Activated CD8-positive, alpha-beta memory T cell treated with anti-CD3 and anti-CD28 coated beads, Interleukin-2, amount 50 U/mL, for 1 hour (primary cell): Measurements from ENCODE around the gene CYP24A1.
"Not testable (repeated sequence)": the region's sequence is repeated elsewhere in the genome, so short reads cannot be mapped to it uniquely, and the experiment has no call there.

Source experiments
- DNase-seq: peaks from one replicate; pipeline ENCODE4 v3.0.0-alpha.2; 2020; ENCODE audit errors: extremely low read depth

Gene CYP24A1

DNA sequence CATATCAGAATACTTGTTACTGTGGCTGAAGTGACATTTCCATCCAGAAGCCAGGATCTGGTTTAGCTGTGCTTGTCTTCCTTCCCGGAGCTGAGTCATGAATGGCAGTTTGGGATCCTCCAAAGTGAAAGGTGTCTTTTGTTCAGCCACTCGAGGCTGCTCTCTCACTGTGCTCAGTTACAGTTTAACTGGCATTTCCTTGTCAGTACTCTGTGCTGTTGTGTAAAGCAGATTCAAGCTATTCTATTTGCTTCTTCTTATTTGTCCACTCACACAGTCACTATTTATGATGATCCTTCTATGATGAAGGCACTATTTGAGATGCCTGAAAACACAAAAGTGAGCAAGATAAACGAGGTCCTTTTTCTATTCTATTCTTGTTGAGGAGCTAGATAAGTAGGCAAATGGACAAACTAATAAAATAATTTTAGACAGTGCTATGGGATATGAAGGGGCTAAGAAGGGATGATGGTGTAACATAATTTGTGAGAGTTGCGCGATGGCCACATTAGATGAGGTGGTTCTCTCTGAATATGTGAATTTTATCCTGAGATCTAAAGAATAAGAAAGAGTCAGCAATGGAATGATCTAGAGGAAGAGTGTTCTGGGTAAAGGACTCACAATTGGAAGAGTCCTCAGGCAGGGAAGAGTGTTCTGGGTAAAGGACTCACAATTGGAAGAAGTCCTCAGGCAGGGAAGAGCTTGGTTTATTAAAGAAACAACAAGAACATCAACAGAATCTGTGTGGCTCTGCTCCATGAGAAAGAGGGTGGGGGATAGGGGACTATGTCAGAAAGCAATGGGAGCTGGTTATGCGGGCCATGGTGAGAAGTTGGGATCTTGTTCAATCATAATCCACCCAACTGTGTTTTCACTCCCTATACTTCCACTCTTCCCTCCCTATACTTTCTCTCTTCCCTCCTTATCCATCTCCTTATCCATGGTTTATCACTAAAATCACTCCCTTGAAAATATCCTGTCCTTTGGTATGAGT, 40.1 kb downstream of the CYP24A1 start:
- no peak for DNase-seq

DNA sequence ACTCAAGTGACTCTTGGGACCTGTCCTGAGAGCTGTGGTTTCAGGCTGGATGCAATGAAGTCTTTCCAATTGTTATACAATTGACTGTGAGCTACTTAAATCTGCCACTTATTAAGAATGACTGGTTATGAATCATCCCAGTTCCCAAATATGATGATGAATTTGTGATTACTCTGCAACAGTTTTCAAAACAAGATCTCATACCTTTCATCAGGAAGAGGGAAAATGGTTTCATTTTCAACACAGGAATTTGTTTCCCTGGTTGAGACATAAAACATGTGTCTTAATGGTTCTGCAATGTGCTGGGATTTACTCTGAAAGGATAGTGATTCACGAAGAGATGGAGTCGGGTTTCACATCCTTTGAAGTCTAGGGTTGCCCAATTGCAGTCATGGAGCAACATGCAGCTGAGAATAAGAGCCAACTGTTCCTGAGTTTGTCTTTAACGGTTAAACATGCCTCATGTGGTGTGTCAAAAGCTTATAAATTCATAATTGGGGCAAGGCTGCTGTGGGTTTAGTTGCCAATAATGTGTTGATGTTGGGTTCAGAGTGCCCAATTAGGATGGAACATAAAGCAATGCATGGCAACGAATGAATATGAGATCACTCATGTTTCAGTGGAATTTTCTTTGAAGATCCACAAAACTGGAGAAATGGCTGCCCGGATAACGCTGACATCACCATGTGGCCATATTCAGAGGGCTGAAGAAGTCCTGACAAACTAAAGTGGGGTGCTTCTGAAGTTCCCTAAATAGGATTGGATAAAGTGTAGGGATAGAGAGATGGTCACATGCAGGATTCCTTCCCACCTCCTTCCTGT, 41.0 kb downstream of the CYP24A1 start:
- no peak for DNase-seq

GRCh38 chr20:54131675-54132611, 41.8 kb downstream of the CYP24A1 start:
- DNase-seq = no peak

DNA sequence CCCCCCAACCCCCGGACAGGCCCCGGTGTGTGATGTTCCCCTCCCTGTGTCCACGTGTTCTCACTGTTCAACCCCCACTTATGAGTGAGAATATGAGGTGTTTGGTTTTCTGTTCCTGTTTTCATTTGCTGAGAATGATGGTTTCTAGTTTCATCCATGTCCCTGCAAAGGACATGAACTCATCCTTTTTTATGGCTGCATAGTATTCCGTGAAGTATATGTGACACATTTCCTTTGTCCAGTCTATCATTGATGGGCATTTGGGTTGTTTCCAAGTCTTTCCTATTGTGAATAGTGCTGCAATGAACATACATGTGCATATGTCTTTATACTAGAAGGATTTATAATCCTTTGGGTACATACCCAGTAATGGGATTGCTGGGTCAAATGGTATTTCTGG, 42.7 kb downstream of the CYP24A1 start:
- DNase-seq = not testable (repeated sequence)

GRCh38 chr20:54129350-54129749, 44.4 kb downstream of the CYP24A1 start:
- DNase-seq = no peak

DNA sequence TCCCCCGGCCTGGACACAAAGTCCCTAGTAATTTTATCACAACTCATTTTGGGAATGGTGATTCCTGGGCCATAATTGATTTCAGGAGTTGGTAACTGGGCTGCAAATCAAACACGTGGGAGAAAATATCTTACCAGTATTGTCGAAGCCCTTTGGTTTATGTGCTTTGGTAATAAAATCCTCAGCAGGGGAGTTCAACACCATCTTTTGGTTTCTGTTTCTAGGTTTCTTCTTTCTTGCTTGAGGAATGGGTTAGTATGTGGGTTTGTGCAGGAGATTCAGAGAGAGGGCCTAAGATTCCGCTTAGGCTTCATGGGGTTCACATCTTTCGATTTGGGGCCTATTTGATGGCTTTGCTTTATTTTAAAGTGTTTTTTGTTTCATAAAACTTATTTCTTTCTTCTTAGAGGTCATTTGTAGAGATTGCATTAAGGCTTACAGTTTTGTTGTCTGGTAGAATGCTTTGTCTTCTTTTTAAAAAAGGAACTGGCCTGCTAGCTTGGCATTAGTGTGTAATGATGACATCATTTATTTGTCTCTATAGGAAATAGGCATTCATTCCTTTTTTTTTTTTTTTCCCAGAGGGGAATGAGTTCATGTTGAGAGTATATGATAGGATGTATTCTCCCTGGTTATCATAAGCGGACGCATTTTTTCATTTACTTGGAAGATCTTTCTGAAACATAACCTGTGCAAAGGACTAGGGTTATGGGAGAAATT, 45.8 kb downstream of the CYP24A1 start:
- DNase-seq = no peak

GRCh38 chr20:54126806-54127655, 46.8 kb downstream of the CYP24A1 start:
- no peak for DNase-seq

- DNase-seq = not testable (repeated sequence)
These were observed 47.5 kb downstream of the CYP24A1 start for GRCh38 chr20:54126328-54126727.

DNA sequence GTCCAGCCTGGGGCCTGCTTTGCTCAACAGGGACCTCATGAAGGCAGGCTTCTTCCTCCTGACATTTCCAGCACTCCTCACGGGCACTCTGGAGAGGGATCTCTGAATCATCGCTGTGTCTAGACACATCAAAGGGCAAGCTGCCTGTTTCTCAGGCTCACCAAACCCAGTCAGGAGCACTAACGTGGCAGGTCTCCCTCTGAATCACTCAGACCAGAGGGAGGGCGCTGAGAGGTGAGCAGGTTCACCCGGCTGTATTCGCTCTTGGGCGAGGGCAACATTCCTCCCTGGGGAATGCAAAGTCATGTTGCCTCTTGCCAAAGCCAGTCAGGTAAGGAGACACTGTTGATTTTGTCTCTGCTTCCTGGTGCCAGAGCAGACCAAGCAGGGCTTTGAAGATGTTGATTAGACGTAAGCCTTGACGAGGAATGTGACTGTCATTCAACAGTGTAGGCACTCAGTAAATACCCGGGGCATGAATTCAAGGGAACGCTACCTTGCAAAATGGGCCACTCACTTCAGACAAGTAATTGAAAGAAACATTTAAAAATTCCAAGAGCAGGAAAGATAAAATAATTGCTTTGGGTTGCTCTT, 50.1 kb downstream of the CYP24A1 start:
- DNase-seq = no peak

- no peak for DNase-seq
These were observed 50.9 kb downstream of the CYP24A1 start for GRCh38 chr20:54122681-54123586.

DNA sequence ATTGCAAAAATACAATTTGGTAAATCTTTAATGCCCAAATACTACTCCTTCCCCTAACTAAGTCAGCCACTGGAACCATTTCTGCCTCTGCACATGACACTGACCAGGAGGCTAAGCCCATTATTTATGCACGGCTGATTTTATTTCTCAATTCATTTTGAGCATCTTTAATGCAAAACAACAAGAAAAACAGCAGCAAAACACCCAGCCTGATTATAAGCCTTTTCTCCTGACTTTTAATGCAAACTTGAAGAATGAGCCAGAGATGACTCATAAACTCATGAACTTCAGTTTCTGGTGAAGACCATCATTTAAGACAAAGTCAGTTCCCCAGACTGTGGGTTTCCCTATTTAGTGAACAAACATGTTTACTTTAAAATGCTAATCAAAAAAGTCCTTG, 51.6 kb downstream of the CYP24A1 start:
- no peak for DNase-seq

DNA sequence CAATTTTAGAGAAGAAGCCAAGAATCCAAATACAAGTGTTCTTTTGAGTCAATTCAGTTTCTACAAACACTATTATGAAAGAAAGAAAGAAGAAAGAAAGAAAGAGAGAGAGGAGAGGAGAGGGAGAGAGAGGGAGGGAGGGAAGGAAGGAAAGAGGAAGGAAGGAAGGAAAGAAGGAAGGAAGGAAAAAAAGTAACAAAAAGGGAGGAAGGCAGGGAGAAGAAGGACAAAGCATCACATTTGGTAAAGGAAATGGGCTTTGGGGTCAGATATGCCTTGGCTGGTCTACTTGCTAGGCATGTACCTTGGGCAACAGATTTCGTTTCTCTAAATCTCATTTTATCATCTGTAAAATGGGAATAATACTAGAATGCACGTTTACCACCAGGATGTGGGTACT, 54.0 kb downstream of the CYP24A1 start:
- no peak for DNase-seq

GRCh38 chr20:54118220-54119001, 55.4 kb downstream of the CYP24A1 start:
- DNase-seq = no peak

GRCh38 chr20:54116550-54117235, 57.1 kb downstream of the CYP24A1 start:
- no peak for DNase-seq

- DNase-seq = no peak
These were observed 58.5 kb downstream of the CYP24A1 start for GRCh38 chr20:54115172-54115854.

GRCh38 chr20:54114109-54114508, 59.7 kb downstream of the CYP24A1 start:
- DNase-seq = no peak
